Uterine smooth muscle cell (primary cell): ENCODE measurements around the gene RIC8A. TPM values are rescaled to one million over a fixed set of nuclear protein-coding genes. Genes with fewer than 3 reads are reported as not detected.

ENCODE experiments used
- total RNA-seq: library from RNA; depleted of rRNA; stranded (reverse); fragments of >200 nt; gene quantifications from 2 replicates; pipeline ENCODE4 v1.2.3, GENCODE V29; 2014

The RIC8A gene
- 126 and 131 TPM in 2 replicates for total RNA-seq

GRCh38 chr11:207208-207862, at the start of gene RIC8A, which contains the start of gene BET1L:
Gene RIC8A, plus strand, starts transcription at chr11:207708. Its CDS starts 1,147 bp downstream, at chr11:208855.
Gene BET1L, minus strand, starts transcription at chr11:207399. Its CDS starts 78 bp downstream, at chr11:207321.

GRCh38 chr11:192674-193128, 14.8 kb upstream of the RIC8A start, which contains the start of gene SCGB1C1:
Gene SCGB1C1, plus strand, starts transcription at chr11:193078. Its CDS starts 22 bp downstream, at chr11:193100.

GRCh38 chr11:235997-236773, 28.7 kb downstream of the RIC8A start, which contains the start of gene SIRT3:
Gene SIRT3, minus strand, starts transcription at chr11:236342. Its CDS starts 14 bp downstream, at chr11:236328.

GRCh38 chr11:236774-237767, 29.6 kb downstream of the RIC8A start, which contains the start of gene PSMD13:
Gene PSMD13, plus strand, starts transcription at chr11:236976. Its CDS starts 74 bp downstream, at chr11:237050.

Other genes with a start within 250 kb of the RIC8A start
- not detected in 2 replicates for gene SCGB1C1, start 14.6 kb upstream of the RIC8A start, total RNA-seq
- 17.9 and 21.6 TPM in 2 replicates for gene BET1L, start 309 bp upstream of the RIC8A start, total RNA-seq
- gene SIRT3, start 28.6 kb downstream of the RIC8A start, total RNA-seq, result 6.2 and 8.2 TPM in 2 replicates
- 118 and 202 TPM in 2 replicates for gene PSMD13, start 29.3 kb downstream of the RIC8A start, total RNA-seq
- not detected in 2 replicates for gene NLRP6, start 70.7 kb downstream of the RIC8A start, total RNA-seq
- gene PGGHG, start 81.4 kb downstream of the RIC8A start, total RNA-seq, result 7.3 and 10.7 TPM in 2 replicates
- gene IFITM5, start 91.8 kb downstream of the RIC8A start, total RNA-seq, result not detected in 2 replicates
- gene IFITM2, start 100.1 kb downstream of the RIC8A start, total RNA-seq, result 11.0 and 15.6 TPM in 2 replicates
- gene IFITM1, start 106.3 kb downstream of the RIC8A start, total RNA-seq, result 12.1 and 23.9 TPM in 2 replicates
- gene IFITM3, start 113.2 kb downstream of the RIC8A start, total RNA-seq, result 17.3 and 29.5 TPM in 2 replicates
- 1.00 and 1.8 TPM in 2 replicates for gene B4GALNT4, start 161.8 kb downstream of the RIC8A start, total RNA-seq
- 0.66 and 0.87 TPM in 2 replicates for gene PKP3, start 186.5 kb downstream of the RIC8A start, total RNA-seq
- gene SIGIRR, start 207.3 kb downstream of the RIC8A start, total RNA-seq, result 6.0 and 8.2 TPM in 2 replicates
- gene ANO9, start 234.3 kb downstream of the RIC8A start, total RNA-seq, result not detected in 2 replicates
- 46.3 and 58.1 TPM in 2 replicates for gene PTDSS2, start 242.6 kb downstream of the RIC8A start, total RNA-seq